ENCODE measurements around the gene ARMC7.

Gene ARMC7

DNA sequence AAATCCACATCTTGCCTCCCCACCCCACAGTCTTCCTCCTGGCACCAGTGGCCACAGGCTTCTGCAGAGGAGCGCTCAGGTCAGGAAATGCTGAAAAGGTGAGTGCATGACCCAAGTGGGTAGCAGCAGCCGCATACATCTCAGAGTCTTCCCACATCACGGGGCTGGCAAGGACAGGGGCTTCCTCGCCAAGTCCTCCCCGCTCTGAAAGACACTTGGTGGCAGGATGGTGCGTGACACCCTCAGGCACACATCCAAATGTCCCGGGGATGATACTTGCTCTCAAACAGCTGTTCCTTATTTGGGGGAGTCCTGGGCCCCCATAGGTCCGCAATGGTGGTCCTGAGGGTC is 30.8 kb upstream of the ARMC7 start:
- no peaks in the 10 kb centered on the region for H3F3A ChIP-seq (ENCODE audit: low read depth)

GRCh38 chr17:75081611-75082540 is 27.9 kb upstream of the ARMC7 start:
- Histone ChIP-seq H2AFZ (ENCODE audit: low read length) (no peak overlapping the region), H3F3A (ENCODE audit: low read depth) (no peaks in the 10 kb centered on the region), H3K36me3 (ENCODE audit: insufficient read depth, low read length) (no peaks in the 10 kb centered on the region), H3K9ac (ENCODE audit: low read depth, low read length, poor library complexity, severe bottlenecking) (no peak overlapping the region), H3K27me3 (ENCODE audit: insufficient read depth, low read length, poor library complexity, severe bottlenecking) (no peaks in the 10 kb centered on the region), H3K4me3 (ENCODE audit: low read length, poor library complexity, severe bottlenecking) (no peak overlapping the region), H4K20me1 (ENCODE audit: insufficient read depth, low read length, poor library complexity, severe bottlenecking) (no peaks in the 10 kb centered on the region), H3K4me2 (ENCODE audit: low read depth, low read length, poor library complexity, severe bottlenecking) (no peak overlapping the region), H3K9me3 (ENCODE audit: insufficient read depth, low read depth, low read length) (no peaks in the 10 kb centered on the region), H3K4me1 (ENCODE audit: insufficient read depth, low read length, poor library complexity, severe bottlenecking) (peaks cover 3% of the 10 kb centered on the region), H3K79me2 (ENCODE audit: insufficient read depth, low read length) (no peaks in the 10 kb centered on the region), H3K9me2 (replicated peaks; ENCODE audit: low read depth, low read length) (no peaks in the 10 kb centered on the region)
- TF ChIP-seq CTCF (conservative IDR thresholded peaks at IDR 0.05; ENCODE audit: low read length) (no peak), EZH2phosphoT487 (IDR thresholded peaks at IDR 0.05; ENCODE audit: borderline replicate concordance) (no peak)

More for the DNA sequence above, 30.8 kb upstream of the ARMC7 start:
- H3K4me3 ChIP-seq (ENCODE audit: low read length, poor library complexity, severe bottlenecking), result no peak overlapping the region
- H3K79me2 ChIP-seq (ENCODE audit: insufficient read depth, low read length), result no peaks in the 10 kb centered on the region
- no peaks in the 10 kb centered on the region for H3K9me2 ChIP-seq (replicated peaks; ENCODE audit: low read depth, low read length)
- H4K20me1 ChIP-seq (ENCODE audit: insufficient read depth, low read length, poor library complexity, severe bottlenecking), result no peaks in the 10 kb centered on the region
- H3K36me3 ChIP-seq (ENCODE audit: insufficient read depth, low read length), result no peaks in the 10 kb centered on the region
- no peak overlapping the region for H3K9ac ChIP-seq (ENCODE audit: low read depth, low read length, poor library complexity, severe bottlenecking)
- H3K4me2 ChIP-seq (ENCODE audit: low read depth, low read length, poor library complexity, severe bottlenecking), result no peak overlapping the region
- no peak overlapping the region for H2AFZ ChIP-seq (ENCODE audit: low read length)
- no peaks in the 10 kb centered on the region for H3K27me3 ChIP-seq (ENCODE audit: insufficient read depth, low read length, poor library complexity, severe bottlenecking)
- TF ChIP-seq CTCF (conservative IDR thresholded peaks at IDR 0.05; ENCODE audit: low read length) (no peak), EZH2phosphoT487 (IDR thresholded peaks at IDR 0.05; ENCODE audit: borderline replicate concordance) (no peak)
- peaks cover 3% of the 10 kb centered on the region for H3K4me1 ChIP-seq (ENCODE audit: insufficient read depth, low read length, poor library complexity, severe bottlenecking)
- no peaks in the 10 kb centered on the region for H3K9me3 ChIP-seq (ENCODE audit: insufficient read depth, low read depth, low read length)

DNA sequence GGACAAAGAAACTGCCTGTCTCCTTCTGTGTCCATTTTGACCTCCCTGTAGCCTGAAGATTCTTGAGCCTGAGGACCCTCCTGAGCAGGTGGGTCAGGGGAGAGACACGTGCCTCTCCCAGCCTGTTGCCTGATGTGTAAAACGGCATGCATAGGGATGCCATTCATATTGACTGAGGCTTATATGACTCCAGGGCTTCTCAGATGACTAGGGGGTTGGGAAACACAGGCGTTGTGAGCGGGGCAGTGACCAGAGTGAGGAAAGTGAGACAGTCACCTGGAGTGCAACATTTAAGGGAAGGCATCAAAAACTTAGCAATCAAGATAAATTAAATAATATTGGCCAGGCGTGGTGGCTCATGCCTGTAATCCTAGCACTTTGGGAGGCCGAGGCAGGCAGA is 27.1 kb upstream of the ARMC7 start:
- no peaks in the 10 kb centered on the region for H3K79me2 ChIP-seq (ENCODE audit: insufficient read depth, low read length)
- no peak overlapping the region for H3K9ac ChIP-seq (ENCODE audit: low read depth, low read length, poor library complexity, severe bottlenecking)
- H3K27me3 ChIP-seq (ENCODE audit: insufficient read depth, low read length, poor library complexity, severe bottlenecking), result no peaks in the 10 kb centered on the region
- no peak for TF ChIP-seq CTCF (conservative IDR thresholded peaks at IDR 0.05; ENCODE audit: low read length)
- no peak for TF ChIP-seq EZH2phosphoT487 (IDR thresholded peaks at IDR 0.05; ENCODE audit: borderline replicate concordance)
- no peaks in the 10 kb centered on the region for H3K9me3 ChIP-seq (ENCODE audit: insufficient read depth, low read depth, low read length)
- H3K4me1 ChIP-seq (ENCODE audit: insufficient read depth, low read length, poor library complexity, severe bottlenecking), result peaks cover 8% of the 10 kb centered on the region
- H2AFZ ChIP-seq (ENCODE audit: low read length), result no peak overlapping the region
- H3F3A ChIP-seq (ENCODE audit: low read depth), result no peaks in the 10 kb centered on the region
- no peaks in the 10 kb centered on the region for H4K20me1 ChIP-seq (ENCODE audit: insufficient read depth, low read length, poor library complexity, severe bottlenecking)
- H3K4me2 ChIP-seq (ENCODE audit: low read depth, low read length, poor library complexity, severe bottlenecking), result no peak overlapping the region
- H3K36me3 ChIP-seq (ENCODE audit: insufficient read depth, low read length), result no peaks in the 10 kb centered on the region
- no peaks in the 10 kb centered on the region for H3K9me2 ChIP-seq (replicated peaks; ENCODE audit: low read depth, low read length)
- no peak overlapping the region for H3K4me3 ChIP-seq (ENCODE audit: low read length, poor library complexity, severe bottlenecking)
